ENCODE data around the gene PAX5.

PAX5 gene

GRCh38 chr9:37026931-37027581 lies 7.0 kb downstream of the PAX5 start:
- TF ChIP-seq, protein P1, sequence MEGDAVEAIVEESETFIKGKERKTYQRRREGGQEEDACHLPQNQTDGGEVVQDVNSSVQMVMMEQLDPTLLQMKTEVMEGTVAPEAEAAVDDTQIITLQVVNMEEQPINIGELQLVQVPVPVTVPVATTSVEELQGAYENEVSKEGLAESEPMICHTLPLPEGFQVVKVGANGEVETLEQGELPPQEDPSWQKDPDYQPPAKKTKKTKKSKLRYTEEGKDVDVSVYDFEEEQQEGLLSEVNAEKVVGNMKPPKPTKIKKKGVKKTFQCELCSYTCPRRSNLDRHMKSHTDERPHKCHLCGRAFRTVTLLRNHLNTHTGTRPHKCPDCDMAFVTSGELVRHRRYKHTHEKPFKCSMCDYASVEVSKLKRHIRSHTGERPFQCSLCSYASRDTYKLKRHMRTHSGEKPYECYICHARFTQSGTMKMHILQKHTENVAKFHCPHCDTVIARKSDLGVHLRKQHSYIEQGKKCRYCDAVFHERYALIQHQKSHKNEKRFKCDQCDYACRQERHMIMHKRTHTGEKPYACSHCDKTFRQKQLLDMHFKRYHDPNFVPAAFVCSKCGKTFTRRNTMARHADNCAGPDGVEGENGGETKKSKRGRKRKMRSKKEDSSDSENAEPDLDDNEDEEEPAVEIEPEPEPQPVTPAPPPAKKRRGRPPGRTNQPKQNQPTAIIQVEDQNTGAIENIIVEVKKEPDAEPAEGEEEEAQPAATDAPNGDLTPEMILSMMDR (IDR thresholded peaks at IDR 0.05; ENCODE audit: extremely low read depth, missing control alignments), result no peak
- no peak for DNase-seq (ENCODE audit: low spot score)

DNA sequence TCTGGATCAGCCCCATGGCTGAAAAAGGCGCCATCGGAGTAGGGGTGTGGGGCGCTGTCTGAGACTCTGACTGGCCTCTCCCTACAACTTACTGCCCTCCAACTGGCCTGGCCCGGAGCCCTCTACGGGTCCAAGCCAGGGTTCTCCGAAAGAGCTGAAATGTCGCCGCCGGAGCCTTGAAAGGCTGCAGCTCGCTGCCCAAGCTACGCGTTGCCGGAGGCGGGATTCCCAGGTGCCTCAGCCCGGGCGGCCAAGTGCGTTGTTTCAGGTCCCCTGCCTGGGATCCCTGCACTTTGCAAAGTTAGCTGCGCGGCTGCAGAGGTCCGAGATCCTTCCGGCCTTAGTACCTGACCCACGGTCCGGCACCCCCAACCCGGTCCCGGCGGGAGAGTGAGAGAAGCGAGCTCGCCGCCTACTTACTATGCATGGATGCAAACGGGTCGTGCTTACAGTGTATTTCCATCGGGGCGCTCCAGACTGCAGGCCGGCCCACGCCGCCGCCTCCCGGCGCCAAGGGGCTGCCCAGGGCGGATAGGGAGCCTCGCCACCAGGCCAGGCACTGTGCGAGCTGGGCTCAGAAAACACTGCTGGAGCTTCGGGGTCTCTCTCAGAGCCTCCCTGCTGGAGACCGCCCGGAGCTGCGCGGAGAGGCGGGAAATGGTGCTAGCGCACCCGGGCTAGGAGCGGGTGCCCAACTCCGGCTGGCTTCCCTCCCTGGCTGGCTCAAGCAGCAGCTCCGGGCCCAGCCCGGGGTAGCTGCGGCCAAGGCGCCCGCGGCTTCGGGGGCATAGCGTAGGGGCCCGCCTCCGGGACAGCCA lies 7.7 kb downstream of the PAX5 start:
- DNase-seq (ENCODE audit: low spot score), result no peak
- TF ChIP-seq, protein P1 (IDR thresholded peaks at IDR 0.05; ENCODE audit: extremely low read depth, missing control alignments), result no peak

- no peak for DNase-seq (ENCODE audit: low spot score)
- TF ChIP-seq, protein P1 (IDR thresholded peaks at IDR 0.05; ENCODE audit: extremely low read depth, missing control alignments), result no peak
Measured at GRCh38 chr9:37025823-37026112, 8.3 kb downstream of the PAX5 start.

DNA sequence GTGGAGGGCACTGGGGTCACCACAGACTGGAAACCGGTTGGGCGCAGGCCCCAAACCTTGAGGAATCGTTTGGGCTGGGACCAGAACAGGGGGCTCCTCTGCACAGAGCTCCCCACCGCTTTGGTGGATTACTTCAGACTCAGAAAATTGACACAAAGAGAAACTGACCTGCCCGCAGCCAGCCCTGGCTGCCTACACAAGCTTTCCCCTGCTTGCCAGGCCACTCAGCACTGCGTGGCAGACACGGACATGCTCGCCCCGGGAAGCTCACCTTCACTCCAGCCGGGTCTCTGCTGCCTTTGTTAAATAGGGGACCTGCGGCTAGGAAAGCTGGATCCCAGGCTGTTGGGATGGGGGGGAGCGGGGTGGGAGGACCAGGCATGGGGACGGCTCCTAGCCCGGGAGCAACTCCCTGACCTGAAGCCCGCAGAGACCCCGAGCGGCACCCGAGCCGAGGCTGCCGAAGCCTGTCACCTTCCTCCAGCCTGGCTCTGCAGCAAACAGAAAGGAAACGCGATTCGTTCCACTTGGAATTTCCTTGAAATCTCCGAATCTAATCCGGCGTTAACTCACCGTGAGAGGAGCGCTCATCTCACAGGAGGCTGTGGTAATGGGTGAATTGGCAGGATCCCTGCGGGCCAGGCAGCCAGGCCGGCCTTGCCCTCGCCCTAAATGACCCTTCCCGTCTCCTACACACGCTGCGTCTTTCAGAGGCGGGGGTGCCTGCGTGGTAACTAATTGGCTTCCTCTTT lies 8.8 kb downstream of the PAX5 start:
- TF ChIP-seq, protein P1 (IDR thresholded peaks at IDR 0.05; ENCODE audit: extremely low read depth, missing control alignments), result no peak
- DNase-seq (ENCODE audit: low spot score), result no peak

DNA sequence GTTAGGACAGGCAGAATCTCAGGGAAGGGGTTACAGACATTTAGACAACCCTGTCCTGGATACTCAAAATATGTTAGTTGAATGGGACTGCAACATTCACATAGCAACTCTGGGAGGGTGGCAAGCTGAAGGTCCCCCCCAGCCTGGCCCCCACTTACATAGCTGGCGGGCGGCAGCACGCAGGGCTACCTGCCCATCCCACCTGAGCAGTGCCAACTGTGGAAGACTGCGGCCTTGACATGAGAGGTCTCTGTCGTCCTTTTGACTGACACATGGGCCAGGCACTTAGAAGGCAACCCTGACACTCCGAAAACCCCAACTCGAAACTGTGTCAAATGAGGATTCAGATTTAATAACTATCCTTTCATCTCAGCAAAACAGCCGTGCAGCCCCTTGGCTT lies 16.5 kb downstream of the PAX5 start:
- TF ChIP-seq, protein P1 (IDR thresholded peaks at IDR 0.05; ENCODE audit: extremely low read depth, missing control alignments), result no peak
- no peak for DNase-seq (ENCODE audit: low spot score)

DNA sequence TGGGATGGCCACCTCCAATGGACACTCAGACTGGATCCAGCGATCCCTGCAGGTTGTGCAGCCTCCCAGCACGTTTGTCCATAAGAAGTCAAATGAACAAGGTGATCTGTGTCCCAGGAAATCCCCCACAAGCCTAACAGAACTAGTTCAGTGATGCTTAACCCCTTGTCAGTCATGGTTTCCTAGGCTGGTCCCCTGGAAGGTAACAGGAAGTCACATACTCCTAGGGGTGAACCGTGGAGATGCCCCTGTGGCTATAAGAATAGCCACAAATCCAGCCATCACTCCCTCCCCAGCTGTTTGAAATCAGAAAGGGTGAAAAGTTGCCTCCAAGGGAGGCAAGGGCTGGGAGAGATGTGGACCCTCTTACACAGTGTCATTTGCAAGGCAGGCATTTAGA lies 22.5 kb downstream of the PAX5 start:
- TF ChIP-seq, protein P1 (IDR thresholded peaks at IDR 0.05; ENCODE audit: extremely low read depth, missing control alignments), result no peak

DNA sequence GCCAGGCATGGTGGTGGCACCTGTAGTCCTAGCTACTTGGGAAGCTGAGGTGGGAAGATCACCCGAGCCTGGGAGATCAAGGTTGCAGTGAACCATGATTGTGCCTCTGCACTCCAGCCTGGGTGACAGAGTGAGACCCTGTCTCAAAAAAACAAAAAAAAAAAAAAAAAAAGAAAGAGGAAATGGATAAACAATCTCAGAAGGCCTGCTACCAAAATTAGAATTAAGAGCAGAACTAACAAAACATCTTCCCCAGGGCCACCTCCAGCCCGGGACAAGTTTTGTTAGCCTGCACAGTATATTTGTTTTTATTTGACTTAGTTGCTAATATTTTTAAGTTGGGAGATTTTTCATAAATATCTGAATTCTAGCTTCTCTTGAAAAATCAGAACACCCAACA lies 23.1 kb downstream of the PAX5 start:
- TF ChIP-seq, protein P1 (IDR thresholded peaks at IDR 0.05; ENCODE audit: extremely low read depth, missing control alignments), result no peak
- DNase-seq (ENCODE audit: low spot score), result no peak

More for the DNA sequence above, 22.5 kb downstream of the PAX5 start:
- DNase-seq (ENCODE audit: low spot score), result peak; percentile 29

Data from GM20000 (cell line).